NT2/D1 (cell line): ENCODE data around the gene SEC14L1.

ENCODE experiments used
- SUZ12 ChIP-seq: IDR thresholded peaks from 2 replicates; pipeline ENCODE4 v1.6.1; 2011; ENCODE audit not compliant: insufficient read length, insufficient read depth; ENCODE audit errors: extremely low read depth
- YY1 ChIP-seq: IDR thresholded peaks from 2 replicates; pipeline ENCODE4 v1.6.1; 2011; ENCODE audit not compliant: insufficient read length, insufficient read depth
- ZNF274 ChIP-seq: IDR thresholded peaks from 2 replicates; pipeline ENCODE4 v1.6.1; 2011; ENCODE audit warnings: mild to moderate bottlenecking, low read depth, low read length

DNA sequence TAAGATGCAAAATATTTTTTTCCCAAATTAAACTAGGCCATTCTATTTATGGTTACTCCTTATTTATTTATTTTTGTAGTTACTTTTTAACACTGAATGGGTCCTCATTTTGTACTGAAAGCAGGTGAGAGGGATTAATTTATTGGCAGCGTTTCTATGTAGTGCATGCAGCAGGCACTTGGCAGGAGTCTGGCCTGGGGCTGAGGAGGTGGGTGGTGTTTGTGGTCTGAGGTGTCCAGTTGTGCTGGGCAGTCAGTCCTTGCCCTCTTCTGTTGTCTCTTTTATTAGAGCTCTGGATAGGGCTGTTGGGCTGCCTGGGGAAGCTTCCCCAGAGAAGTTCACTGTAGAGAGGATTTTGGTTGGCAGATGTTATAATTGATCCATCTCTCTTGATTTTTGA lies 12.7 kb downstream of the SEC14L1 start:
- TF ChIP-seq SUZ12: no peak
- no peak for TF ChIP-seq ZNF274
- no peak for TF ChIP-seq YY1
